Duodenal mucosa (tissue), 2 donors: ENCODE measurements around the gene BRCC3.
A peak's percentile ranks its signal among the peaks of the same experiment; 100 is the strongest.

Experiments
- H3K27ac ChIP-seq: one replicate; pipeline ENCODE4 v1.7.0; 2013; ENCODE audit warnings: low read depth, low read length
- H3K27me3 ChIP-seq, 2 donors: one replicate each; pipeline ENCODE4 v1.7.0; 2013; ENCODE audit warnings: low read length in 2 of 2, control low read depth in 1 of 2; ENCODE audit not compliant: insufficient read depth in 2 of 2, control insufficient read depth in 1 of 2
- H3K36me3 ChIP-seq, 2 donors: one replicate each; pipeline ENCODE4 v1.7.0; 2013; ENCODE audit warnings: low read length in 2 of 2, control low read depth in 1 of 2; ENCODE audit not compliant: insufficient read depth in 2 of 2, control insufficient read depth in 1 of 2
- H3K4me1 ChIP-seq, 2 donors: one replicate each; pipeline ENCODE4 v1.7.0; 2013; ENCODE audit warnings: low read length in 2 of 2, control low read depth in 1 of 2; ENCODE audit not compliant: insufficient read depth in 2 of 2, control insufficient read depth in 1 of 2
- H3K4me3 ChIP-seq, 2 donors: one replicate each; pipeline ENCODE4 v1.7.0; 2013; ENCODE audit warnings: low read length in 2 of 2, low read depth in 1 of 2
- H3K9ac ChIP-seq, 2 donors: one replicate each; pipeline ENCODE4 v1.7.0; 2013; ENCODE audit warnings: low read length in 2 of 2, low read depth in 1 of 2
- H3K9me3 ChIP-seq, 2 donors: one replicate each; pipeline ENCODE4 v1.7.0; 2013; ENCODE audit warnings: low read length in 2 of 2, control low read depth in 1 of 2; ENCODE audit not compliant: control insufficient read depth in 1 of 2

BRCC3 gene

GRCh38 chrX:155056877-155057792, 14.2 kb upstream of the BRCC3 start:
- Histone ChIP-seq H3K9me3 (no peaks in the 10 kb centered on the region), H3K27me3 (no peaks in the 10 kb centered on the region), H3K4me3 (peak overlapping the region; percentile 38 to 43), H3K9ac (peak overlapping the region; percentile 25 to 51), H3K36me3 (peaks cover 6 to 12% of the 10 kb centered on the region in 2 donors), H3K4me1 (peaks cover 5 to 7% of the 10 kb centered on the region in 2 donors), H3K27ac (peak overlapping the region; percentile 59)

GRCh38 chrX:155061760-155062159, 9.5 kb upstream of the BRCC3 start:
- H3K9me3 ChIP-seq, result no peaks in the 10 kb centered on the region
- peaks cover 0 to 9% of the 10 kb centered on the region in 2 donors for H3K36me3 ChIP-seq
- peaks cover 4 to 5% of the 10 kb centered on the region in 2 donors for H3K4me1 ChIP-seq
- H3K27me3 ChIP-seq, result no peaks in the 10 kb centered on the region
- no peak overlapping the region for H3K27ac ChIP-seq
- H3K9ac ChIP-seq, result no peak overlapping the region
- H3K4me3 ChIP-seq, result no peak overlapping the region

GRCh38 chrX:155065035-155065734, 6.1 kb upstream of the BRCC3 start:
- no peaks in the 10 kb centered on the region for H3K27me3 ChIP-seq
- H3K27ac ChIP-seq, result no peak overlapping the region
- no peak overlapping the region for H3K4me3 ChIP-seq

GRCh38 chrX:155068165-155068564, 3.1 kb upstream of the BRCC3 start:
- H3K36me3 ChIP-seq, result no peaks in the 10 kb centered on the region
- no peaks in the 10 kb centered on the region for H3K9me3 ChIP-seq
- H3K27ac ChIP-seq, result no peak overlapping the region
- peaks cover 4 to 8% of the 10 kb centered on the region in 2 donors for H3K4me1 ChIP-seq
- no peak overlapping the region for H3K9ac ChIP-seq
- no peak overlapping the region for H3K4me3 ChIP-seq
- H3K27me3 ChIP-seq, result no peaks in the 10 kb centered on the region

More at GRCh38 chrX:155065035-155065734, 6.1 kb upstream of the BRCC3 start:
- no peak overlapping the region for H3K9ac ChIP-seq
- H3K4me1 ChIP-seq, result peaks cover 4 to 5% of the 10 kb centered on the region in 2 donors
- peaks cover 0 to 6% of the 10 kb centered on the region in 2 donors for H3K36me3 ChIP-seq
- no peaks in the 10 kb centered on the region for H3K9me3 ChIP-seq

GRCh38 chrX:155069414-155069813, 1.9 kb upstream of the BRCC3 start:
- Histone ChIP-seq H3K9me3 (no peaks in the 10 kb centered on the region), H3K27me3 (no peaks in the 10 kb centered on the region), H3K27ac (no peak overlapping the region), H3K4me3 (peak overlapping the region; percentile 17 to 74), H3K4me1 (peaks cover 4 to 15% of the 10 kb centered on the region in 2 donors), H3K36me3 (peaks cover 0 to 3% of the 10 kb centered on the region in 2 donors), H3K9ac (no peak overlapping the region)

GRCh38 chrX:155070038-155070437, 1.3 kb upstream of the BRCC3 start:
- H3K4me1 ChIP-seq, result peaks cover 4 to 15% of the 10 kb centered on the region in 2 donors
- H3K9me3 ChIP-seq, result no peaks in the 10 kb centered on the region
- peak overlapping the region; percentile 64 to 70 for H3K9ac ChIP-seq
- H3K4me3 ChIP-seq, result peak overlapping the region; percentile 74 to 81
- no peaks in the 10 kb centered on the region for H3K27me3 ChIP-seq
- peaks cover 0 to 5% of the 10 kb centered on the region in 2 donors for H3K36me3 ChIP-seq
- H3K27ac ChIP-seq, result no peak overlapping the region

GRCh38 chrX:155070663-155070974, 689 bp upstream of the BRCC3 start:
- peak overlapping the region; percentile 66 for H3K27ac ChIP-seq
- H3K27me3 ChIP-seq, result no peaks in the 10 kb centered on the region
- peaks cover 0 to 10% of the 10 kb centered on the region in 2 donors for H3K36me3 ChIP-seq
- peaks cover 4 to 15% of the 10 kb centered on the region in 2 donors for H3K4me1 ChIP-seq
- peak overlapping the region; percentile 74 to 81 for H3K4me3 ChIP-seq
- no peaks in the 10 kb centered on the region for H3K9me3 ChIP-seq
- peak overlapping the region; percentile 64 to 70 for H3K9ac ChIP-seq

- H3K27ac ChIP-seq, result peak overlapping the region; percentile 70
- peak overlapping the region; percentile 84 to 85 for H3K4me3 ChIP-seq
- peaks cover 0 to 13% of the 10 kb centered on the region in 2 donors for H3K36me3 ChIP-seq
- no peaks in the 10 kb centered on the region for H3K9me3 ChIP-seq
- H3K4me1 ChIP-seq, result peaks cover 4 to 15% of the 10 kb centered on the region in 2 donors
- H3K9ac ChIP-seq, result peak overlapping the region; percentile 72 to 78
- H3K27me3 ChIP-seq, result no peaks in the 10 kb centered on the region
Measured at GRCh38 chrX:155071694-155072280, 479 bp downstream of the BRCC3 start.

- Histone ChIP-seq H3K9ac (no peak overlapping the region), H3K9me3 (no peaks in the 10 kb centered on the region), H3K36me3 (peaks cover 4 to 27% of the 10 kb centered on the region in 2 donors), H3K27me3 (no peaks in the 10 kb centered on the region), H3K4me1 (no peaks in the 10 kb centered on the region), H3K4me3 (no peak overlapping the region), H3K27ac (no peak overlapping the region)
Measured at GRCh38 chrX:155086202-155086840, 15.0 kb downstream of the BRCC3 start.
